Left renal pelvis (tissue), 4 donors: ENCODE data around the gene CCR7. TPM values are rescaled to one million over a fixed set of nuclear protein-coding genes. Genes with fewer than 3 reads are reported as not detected.

Experiments
- DNase-seq, 4 donors: peaks; one replicate each; pipeline ENCODE4 v3.0.0-alpha.2; 2013; ENCODE audit warnings: low read depth in 4 of 4, low spot score in 3 of 4
- polyA plus RNA-seq, 4 donors: library from polyadenylated mRNA; unstranded; fragments of 120-200 nt; gene quantifications; one replicate each; pipeline ENCODE4 v1.2.1, GENCODE V29; 2013; ENCODE audit not compliant: insufficient read length in 4 of 4

The CCR7 gene, protein sequence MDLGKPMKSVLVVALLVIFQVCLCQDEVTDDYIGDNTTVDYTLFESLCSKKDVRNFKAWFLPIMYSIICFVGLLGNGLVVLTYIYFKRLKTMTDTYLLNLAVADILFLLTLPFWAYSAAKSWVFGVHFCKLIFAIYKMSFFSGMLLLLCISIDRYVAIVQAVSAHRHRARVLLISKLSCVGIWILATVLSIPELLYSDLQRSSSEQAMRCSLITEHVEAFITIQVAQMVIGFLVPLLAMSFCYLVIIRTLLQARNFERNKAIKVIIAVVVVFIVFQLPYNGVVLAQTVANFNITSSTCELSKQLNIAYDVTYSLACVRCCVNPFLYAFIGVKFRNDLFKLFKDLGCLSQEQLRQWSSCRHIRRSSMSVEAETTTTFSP
- under 1 TPM; 0.14 to 0.53 (median 0.44) TPM for polyA plus RNA-seq

DNA sequence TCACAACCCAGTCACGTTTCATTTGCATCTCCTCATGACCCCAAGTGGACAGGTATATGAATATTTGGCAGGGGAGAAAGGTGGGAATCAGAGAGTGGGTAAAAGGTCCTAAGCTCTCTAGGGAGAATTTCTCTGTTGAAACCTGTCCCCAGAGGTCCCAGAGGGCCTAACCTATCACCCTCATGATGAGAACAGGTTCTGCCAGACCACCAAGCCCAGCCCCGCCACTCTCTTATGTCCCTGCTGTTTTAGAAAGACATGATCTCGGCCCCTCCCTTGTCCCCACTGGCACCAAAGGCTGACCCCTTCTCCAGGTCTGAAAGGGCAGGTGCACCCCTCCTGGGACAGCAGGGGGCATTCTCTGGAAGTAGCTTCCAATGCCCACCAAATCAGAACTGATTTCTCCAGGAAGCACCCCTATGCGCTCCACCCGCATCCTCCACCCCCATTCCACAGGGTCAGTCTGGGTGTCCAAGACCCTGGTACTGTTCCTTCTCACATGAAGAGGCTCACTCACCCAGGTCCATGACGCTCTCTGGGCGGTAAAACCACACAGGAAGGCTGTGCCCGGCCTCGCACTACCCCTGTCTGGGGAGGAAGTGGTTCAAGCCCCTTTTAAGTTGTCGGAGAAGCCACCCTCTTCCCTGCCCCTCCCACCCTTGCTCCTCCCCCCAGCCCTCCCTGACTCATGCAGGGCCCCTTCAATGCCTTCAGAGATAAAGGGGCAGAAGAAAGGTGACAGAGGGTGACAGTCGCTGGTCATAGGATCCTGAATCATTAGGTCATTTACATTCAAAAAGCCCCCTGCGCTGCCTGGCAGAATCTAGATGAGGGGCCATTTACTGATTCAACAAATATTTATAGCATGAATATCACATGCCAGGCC, at the start of gene CCR7:
TSS of gene CCR7 (minus strand) at position 590 of the 886 bp plus-strand sequence. CDS start at position 527, 63 bp downstream.
- DNase-seq = no peak

DNA sequence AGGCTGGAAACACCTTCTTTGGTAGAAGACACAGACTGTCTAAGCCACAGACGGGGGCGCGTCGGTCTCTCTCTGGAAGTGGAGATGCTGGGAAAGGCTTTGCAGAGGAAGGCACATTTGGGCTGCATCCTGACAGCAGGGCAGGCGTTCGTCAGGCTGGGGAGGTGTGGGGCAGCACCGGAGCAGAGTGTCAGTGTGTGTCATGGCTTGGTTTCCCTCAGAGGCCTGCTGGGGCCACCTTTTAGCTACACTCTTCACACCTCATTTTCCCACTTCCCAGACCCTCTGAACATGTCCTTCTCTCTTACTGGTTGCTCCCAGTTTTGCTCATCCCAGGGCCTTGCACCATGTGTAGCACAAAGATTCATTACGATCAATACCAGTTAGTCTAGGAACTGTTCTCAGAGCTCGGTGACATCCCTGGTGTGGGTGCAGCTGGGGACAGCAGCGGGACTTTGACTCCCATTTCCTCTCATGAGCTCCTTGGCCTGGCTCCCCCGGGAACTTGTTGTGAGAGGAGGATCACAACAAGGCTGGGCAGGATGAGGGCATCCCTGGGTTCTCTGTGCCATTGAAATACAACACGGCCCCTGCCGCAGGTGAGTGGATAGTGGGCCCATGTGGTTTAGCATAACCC, 49.3 kb upstream of the CCR7 start:
- no peak for DNase-seq

DNA sequence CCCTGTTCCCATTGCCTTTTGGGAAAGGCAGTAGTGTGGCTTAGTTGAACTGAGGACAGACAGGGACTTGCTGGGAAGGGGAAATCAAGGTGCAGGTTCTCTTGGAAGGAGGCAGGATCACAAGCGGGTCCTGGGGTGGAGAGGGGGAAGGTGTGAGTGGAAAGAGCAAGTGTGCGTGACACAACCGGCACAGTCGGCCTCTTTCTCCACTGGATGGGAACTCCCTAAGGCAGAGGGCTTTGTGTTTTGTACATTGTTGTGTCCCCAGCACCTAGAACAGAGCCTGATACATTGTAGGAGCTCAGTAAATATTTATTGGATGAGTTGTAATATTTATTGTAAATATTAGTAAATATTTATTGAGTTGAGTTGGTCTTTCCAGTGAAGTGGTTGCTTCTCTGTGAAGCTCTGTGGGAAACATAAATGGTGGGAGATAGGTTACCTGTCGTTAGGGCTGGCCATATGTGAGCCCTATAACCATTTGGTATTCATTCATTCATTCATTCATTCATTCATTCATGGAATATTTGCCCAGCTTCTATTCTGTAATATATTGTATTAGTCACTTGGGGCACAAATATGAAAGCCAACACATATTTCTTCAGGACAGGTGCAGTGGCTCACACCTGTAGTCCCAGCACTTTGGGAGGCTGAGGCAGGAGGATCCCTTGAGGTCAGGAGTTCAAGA, 48.3 kb upstream of the CCR7 start:
- no peak for DNase-seq

DNA sequence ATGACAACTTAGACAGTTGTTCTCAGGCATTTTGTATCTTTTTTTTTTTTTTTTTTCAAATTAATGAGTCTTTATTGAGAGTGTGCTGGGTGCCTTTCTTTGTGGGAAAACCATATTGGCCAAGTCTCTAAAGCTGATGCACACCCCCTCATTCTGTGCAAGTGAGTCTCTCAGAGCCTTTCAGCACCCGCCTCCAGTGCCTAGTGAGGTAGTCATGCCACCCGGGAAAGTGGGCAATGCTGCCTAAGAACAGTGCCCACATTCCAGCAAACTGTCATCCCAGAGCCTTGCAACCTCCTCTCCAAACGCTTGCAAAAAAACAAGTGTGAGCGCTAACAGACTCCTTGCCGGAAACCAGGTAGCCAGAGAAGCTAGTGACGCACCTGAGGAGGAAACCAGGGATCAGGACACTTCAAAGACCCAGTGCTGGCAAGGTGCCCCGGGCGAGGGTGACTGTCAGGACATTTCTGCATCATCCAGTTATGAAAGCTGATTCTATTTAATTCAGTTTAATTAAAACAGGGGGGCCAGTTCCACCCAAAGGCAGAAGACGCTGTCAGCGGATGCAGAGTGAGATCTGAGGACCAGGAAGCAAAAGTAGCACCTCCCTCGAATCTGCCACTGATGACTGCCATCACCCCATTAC, 47.5 kb upstream of the CCR7 start:
- DNase-seq = no peak

DNA sequence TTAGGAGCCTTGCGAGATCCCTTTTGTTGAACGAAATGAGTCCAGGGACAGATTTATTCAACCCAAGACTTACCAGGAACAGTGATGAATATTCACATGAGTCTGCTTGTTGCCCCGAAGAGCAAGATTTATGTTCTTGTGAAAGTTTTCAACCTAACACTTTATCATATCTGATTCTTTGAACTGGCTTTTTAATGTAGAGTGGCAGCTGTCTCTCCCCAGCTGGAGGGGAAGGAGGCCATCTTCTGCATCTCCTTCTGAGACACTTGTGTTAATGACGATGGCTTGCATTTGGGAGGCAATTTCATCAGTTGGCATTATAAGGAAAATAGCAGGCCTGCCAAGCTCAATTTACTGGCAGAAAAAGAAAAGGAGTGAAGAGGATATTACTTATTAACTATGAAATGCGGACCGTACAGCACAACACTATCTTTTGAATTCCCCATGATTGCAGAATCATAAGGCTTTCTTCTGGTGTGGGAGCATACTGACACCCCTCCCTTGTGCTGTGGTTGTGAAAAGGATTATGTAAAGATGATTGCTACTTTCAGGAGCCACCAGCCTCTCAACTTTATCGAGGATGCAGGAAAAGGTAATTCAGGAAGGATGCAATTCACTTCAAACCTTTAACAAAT, 46.7 kb upstream of the CCR7 start:
- DNase-seq = no peak

DNA sequence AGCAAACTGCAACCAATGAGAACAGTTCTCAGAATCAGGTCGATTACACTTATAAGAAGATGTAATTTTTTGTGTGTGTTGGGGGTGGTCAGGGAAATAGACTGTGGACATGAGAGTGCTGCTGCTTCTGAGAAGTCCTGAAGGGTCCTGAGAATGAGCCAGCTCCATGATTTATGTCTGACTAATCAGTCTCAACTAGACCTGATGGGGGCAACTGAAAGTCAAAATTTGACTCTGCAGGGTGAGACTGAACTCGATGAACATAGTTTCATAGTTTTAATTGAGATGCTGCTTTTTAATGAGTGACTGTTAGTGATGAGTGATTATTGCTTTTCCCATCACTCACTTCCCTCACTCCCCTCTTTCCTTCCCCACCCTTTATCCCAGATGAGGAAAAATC, 45.1 kb upstream of the CCR7 start:
- no peak for DNase-seq

DNA sequence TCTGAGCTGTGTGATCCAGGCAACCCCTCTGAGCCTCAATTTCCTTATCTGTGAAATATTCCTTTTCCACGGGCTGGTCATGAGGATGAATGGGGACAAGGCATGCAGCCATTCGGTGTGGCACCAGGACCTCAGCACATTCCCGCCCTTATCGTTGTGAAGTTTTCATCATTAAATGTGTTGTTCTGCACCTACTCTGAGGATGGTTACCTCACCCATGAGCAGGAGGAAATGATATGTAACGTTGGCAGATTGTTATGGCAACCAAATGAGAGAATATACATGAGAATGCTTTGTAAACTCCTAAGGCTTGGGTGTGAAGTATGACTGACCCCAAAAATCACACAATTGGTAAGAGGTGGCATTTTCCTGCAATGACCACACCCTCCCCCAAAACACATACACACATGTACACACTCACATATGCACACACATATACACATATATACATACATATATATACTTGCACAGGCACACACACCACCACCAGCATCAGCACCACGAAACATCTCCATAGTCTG, 42.8 kb upstream of the CCR7 start:
- no peak for DNase-seq

DNA sequence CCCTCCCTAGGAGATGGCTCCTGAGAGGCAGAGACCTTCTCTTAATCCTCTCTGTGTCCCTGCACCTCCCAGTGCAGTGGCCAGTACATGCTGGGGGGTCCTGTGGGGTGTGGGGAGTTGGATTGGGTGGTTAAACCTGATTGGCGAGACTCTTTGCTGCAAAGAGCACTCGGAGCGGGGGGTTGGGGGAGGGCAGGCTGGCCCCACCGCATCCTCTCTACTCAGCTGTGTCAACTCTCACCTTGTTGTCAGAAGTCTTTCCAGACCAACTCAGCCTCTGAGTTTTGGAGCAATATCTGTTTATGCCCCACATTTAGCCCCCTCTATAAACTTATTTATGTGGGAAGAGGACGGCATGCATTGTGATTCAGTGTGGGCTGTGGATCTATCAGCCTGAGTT, 42.4 kb upstream of the CCR7 start:
- DNase-seq = no peak

DNA sequence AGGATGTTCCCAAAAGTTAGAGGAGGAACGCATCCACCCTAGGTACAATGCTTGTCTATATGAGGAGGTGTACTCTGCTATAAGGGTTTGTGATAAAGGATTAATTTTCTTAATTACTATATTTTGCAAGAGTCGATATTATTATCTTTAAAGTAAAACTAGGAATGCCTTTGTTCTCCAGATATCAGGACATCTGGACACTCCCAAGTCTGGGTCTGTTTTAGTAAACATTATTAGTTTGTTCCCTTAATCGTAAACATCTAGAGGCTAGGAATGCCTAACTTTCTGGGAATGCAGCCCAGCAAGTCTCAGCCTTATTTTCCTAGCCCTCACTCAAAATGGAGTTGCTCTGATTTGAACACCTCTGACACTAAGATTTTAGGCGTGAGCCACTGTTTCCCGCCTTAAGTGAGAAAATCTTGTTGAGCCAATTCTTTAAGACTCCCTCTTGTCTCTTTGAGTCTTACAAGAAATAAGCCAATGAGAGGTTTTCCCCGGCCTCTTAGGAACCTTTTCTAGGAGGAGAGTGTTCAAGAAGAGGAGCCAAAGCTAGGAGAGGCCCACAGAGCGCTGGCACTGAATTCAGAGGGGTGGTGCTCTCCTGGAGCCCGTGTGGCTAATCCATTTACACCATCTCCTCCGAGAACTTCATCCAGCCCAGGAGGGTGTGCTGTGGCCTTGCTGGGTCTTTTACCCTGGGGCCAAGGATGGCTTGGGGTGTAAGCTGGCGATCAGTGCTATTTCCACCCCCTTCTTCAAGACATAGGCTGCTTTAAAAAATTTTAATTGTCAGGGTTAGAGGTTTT, 41.5 kb upstream of the CCR7 start:
- DNase-seq = no peak

DNA sequence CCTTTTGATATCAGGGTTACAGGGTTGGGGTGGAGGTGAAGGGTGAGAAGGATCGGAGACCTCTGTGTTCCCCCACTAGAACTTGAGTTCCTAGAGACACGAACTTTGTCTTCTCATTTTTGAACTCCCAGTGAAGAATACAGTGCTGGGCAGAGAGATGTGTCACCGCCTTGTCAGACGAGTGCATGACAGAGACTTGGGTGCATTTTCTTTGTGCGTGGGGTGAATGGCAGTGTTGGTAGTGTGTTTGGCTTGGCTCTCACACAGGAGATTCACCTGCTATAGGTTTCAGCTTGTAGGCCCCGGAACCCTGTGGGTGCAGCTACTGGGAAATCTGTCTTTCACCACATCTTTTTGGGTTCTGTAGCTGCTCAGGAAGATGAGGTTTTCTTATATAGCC, 40.0 kb upstream of the CCR7 start:
- DNase-seq = no peak

DNA sequence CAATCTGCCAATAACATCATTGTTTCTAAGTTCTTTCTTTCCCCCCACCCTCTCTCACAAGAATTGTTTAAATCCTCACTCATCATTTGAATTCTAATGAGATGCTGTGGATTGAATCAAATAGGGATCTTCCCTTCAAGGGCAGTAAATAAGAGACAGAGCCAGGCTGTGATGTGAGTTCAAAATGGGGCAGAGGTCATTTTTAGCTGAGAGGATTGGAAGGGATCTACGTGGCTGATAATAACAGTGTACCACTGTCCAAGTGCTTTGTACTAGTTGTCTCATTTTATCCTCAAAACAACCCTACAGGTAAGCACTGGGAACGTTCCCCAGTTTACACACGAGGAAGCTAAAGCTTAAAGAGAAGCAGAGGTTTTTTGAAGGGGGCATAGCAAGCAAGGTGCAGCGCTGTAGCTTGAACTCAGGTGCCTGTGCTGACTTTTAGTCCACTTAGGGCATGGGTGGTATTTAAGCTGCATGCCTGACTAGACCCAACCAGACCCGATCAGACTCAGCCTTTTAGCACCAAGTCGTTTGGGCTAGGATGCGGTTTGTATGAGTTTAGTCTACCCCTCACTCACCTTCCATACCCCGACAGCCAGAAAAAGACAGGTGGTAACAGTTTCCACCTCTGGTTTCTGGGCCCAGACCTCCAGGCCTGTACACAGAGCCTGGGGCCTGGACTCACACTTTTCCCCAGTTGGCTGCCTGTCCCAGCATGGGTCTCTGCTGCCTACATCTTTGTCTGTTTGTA, 39.2 kb upstream of the CCR7 start:
- DNase-seq = no peak

DNA sequence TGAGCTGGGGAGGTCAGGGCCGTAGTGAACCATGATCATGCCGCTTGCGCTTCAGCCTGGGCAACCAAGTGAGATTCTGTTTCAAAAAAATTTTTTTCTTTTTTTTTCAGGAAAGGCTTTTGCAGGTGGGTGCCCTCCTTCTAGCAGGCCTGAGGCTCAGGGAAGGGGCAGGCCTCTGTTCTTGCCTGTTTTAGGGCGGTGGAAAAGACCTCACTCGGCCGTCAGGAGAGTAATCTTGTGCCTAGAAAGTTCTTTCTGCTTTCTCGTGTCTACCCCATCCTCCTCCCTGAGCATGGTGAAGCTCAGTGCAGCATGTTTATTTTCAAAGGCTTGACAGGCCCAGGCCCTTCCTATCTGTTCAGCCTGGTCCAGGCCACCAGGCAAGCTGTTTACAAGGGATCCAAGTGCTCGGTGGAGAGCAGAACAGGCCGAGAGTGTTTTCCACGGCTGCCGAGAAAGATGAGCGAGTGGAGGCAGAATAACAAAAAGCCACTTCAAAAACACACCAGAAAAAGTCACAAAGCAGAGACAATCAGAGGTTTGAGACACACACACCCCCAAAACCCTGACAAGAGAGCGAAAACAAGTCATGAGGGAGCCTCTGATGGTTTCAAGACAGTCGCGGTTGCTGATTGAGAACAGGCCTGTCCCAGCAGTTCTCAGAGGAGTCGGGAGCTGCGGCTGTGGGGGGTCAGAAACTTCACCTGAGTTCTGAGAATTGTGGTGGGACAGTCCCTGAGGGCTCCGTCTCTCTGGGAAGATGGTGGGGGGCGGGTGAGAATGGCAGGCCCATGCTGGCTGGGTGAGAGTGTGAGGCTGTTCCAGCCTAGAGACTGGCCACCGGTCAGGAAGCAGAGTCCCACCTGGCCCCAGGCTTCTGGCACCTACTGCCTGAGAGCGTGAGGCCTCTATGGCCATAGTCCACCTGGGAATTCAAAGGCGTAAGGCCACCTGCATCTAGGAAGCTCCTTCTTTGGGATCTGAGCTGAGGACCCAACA, 37.5 kb upstream of the CCR7 start:
- no peak for DNase-seq

DNA sequence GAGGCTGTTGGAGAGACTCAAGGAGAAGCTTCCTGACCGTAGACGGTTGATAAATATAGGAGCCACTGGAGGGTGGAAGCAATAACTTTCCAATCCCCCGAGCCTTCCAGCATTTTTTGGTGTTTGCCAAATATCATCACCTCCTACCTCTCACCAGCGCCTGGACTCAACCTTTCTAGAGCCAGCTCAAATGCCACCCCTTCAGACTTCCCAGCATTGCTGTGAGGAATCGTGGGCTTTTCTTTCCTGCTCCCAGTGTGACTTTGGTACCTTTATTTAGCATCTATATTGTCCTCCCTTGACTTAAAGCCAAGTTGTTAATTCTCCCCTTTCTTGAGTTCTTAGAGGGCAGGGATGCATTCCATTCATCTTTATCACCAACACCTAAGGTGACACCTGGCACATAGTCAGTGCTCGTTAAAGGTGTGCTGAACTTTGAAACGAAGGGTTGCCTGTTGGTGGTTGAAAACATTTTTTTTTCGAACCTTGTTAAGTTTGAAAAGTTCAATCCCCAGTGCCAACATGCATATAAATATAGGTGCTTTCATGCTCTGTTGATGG, 35.3 kb upstream of the CCR7 start:
- DNase-seq = no peak

DNA sequence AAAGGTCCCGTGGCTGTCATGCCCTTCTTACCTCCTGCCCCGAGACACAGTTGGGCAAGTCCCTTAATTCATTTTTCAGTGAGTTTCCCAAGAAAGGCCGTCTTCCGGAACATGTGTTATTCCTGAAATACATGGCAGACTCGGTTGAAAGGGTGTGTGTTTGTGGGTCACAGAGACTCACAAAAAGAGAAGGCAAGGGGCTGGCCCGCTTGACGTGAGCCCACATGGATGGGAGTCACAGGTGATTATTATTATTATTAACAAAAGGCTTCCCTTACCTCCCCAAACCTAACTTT, 34.1 kb upstream of the CCR7 start:
- no peak for DNase-seq

DNA sequence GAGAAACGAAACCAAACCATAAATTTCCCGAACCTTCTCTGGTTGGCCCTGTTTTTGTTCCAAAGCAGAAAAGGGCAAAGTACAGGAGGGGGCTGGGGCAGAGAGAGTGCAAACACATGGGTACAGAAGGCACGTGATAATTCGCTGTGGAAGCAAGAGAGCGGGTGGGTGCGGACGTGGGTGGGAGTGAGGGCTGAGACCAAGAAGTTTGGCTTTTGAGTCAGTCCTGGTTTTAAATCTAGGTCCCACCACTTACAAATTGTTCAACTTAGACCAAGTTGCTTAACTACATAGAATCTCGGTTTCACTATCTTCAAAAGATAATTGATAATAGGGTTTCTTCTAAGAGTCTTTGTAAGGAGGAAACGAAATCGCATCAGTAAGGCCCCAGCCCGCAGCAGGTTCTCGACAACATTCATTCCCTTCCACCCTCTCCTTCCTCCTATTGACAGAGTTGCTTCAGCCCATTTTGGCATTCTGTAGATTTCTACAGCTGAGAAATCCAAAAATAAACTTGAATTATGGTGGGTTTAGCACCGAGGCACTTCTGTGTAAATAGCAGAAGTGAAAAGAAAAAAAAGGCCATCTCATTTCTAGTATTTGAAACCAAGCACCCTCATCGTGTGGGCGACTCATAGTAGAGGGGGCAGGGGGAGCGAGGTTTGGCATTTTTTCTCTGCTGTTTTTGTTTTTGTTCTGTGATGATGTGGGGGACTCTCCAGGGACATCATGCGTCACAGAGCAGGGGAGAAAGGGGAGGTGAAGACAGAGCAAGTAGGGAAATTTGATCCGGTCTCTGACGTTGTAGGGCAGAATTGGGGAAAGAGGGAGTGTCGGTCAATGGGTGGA, 33.6 kb upstream of the CCR7 start:
- DNase-seq = peak; percentile 54 to 68 (median 59)

DNA sequence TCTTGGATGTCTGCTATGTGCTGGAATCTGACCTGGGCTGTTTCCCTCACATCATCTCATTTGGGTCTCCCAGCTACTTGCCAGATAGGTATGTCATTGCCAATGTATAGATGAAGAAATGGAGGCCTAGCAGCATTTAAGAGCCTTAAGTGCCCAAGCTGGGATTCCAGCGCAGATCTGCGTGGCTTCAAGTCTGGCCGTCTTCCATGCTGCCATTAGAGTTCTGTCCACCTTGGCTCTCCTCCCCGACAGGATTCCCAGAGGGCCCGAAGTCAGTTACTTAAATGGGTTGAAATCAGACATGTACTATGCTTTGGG, 33.0 kb upstream of the CCR7 start:
- no peak for DNase-seq
